GM18861 (cell line): Measurements from ENCODE around the gene PLB1.

Experiments used
- ATAC-seq: cut with Tn5 transposase; IDR thresholded peaks from one replicate; pipeline ENCODE4 v1.9.1; 2021; ENCODE audit not compliant: unreplicated experiment

PLB1 gene

DNA sequence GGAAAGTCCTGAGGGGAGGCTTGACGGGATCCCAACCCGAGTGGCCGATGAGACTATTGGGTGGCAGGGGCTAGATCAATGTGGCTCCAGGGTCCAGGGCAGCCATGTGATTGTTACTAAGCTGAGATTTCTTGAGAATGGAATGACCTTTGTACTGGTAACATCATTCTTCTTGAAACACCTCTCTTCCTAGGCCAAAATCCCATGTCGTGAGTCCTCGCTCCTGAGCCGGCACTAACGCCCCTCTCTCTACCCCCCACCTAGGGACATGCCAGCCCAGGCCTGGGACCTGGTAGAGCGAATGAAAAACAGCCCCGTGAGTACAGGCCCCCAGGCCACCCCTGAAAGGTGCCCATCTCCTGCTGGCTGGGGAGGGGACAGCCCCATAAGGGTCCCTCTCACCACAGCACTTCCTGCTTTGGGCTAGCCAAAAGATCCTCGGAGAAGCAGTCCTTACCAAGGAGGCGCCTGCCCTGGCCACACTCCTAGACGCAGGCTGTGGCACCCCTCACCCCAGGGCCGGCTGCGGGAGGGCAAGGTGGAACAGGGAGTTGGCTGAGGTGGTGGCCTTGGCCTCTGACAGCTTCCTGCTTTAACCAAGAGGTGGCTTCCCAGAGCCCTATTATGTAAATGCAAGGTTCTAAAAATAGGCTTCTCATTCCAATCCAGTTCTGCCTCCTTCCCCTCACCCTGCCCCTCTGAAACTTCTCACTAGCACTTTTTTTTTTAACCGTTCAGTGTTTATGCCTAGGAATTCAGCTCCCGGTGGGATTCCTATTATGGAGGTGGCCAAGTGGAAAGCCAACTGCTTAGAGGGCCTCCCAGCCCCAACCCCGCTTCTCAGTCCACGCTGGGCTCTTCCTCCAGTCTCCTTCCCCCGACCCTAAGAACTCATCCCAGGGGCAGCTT, 129.2 kb downstream of the PLB1 start:
- ATAC-seq, result no peak

DNA sequence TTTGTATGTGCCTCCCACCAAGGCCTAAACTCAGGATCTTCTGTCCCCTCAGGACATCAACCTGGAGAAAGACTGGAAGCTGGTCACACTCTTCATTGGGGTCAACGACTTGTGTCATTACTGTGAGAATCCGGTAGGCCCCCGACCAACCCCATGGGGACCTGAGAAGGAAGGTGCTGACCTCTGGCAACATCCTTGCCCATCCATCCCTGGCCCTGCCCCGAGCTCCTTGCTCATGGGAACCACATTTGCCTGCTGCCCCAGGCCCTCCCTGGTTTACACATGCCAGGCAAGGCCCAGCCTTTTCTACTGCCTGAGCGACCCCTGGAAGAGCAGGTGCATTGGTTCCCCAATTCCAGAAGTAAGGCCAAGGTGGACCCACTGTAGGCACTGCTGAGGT, 130.5 kb downstream of the PLB1 start:
- no peak for ATAC-seq

DNA sequence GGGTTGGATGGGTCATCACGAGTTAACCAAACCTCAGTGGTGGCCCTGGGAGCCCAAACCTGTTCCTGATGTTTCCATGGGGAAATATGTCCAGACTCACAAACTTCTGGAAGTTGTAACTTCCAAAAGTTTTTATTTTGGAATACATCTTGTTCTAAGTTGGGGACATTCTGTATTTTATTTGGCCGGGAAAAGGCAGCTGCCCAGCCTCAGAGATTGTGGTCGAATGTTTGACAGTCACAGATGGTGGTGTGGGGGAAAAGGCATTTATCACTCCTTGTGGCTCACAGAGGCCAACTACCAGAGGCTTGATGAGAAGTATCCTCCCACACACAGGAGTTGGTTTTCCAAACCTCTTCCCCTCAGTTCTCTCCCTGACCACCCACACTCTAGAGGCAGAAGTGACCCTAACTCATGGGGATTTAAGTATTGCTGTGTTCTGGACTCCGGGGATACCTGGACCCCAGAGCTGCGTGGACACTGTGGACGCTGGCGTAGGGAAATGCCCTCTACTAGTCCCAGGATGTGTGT, 131.1 kb downstream of the PLB1 start:
- no peak for ATAC-seq

DNA sequence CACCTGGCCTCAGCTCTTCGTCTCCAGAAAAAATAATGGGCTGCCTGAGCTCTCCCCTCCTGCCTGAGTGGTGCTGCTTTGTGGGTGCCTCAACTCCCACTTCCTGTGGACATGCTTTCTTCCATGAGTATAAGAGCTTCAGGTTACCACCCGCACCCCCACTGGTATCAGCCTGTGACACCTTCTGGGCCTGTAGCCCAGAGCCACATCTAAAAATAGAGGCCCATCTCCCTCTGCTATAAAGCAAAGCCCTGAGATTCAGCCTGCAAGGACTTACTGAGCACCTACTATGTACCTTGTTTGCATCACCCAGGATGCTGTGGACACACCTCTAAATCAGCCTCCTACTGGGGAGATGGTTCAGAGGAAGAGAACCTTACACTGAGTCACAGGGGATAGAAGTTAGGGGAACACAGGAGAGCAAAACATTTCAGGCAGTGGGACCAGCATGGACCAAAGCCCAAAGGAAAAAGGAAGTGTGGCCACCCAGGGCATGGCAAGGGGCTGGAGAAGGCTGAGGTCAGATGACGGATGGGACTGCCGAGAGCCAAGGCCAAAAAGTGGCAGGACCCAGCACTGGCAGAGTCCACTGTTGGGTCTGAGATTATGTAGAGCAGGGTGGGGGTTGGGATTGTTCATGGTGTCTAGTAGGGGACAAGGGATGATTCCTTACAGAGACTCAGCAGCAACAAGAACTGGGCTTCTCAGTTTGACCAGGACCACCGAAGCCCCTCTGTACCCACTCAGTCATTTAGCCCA, 132.0 kb downstream of the PLB1 start:
- ATAC-seq, result no peak

DNA sequence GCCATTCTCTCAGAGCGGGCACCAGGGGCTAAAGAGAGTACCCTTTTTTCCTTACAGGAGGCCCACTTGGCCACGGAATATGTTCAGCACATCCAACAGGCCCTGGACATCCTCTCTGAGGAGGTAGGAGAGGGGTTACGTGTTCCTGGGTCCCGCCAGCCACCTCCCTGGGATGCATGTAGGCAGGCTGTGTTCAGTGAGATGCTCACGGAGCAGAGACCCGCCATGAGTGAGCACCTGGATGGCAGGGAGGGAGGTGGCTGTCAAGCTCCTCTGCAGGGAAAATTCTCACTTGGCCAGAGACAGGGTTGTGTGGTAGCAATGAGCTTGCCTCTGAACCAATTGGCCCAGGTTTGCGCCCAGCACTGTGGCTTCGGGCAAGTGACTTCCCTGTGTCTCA, 132.6 kb downstream of the PLB1 start:
- ATAC-seq, result no peak

DNA sequence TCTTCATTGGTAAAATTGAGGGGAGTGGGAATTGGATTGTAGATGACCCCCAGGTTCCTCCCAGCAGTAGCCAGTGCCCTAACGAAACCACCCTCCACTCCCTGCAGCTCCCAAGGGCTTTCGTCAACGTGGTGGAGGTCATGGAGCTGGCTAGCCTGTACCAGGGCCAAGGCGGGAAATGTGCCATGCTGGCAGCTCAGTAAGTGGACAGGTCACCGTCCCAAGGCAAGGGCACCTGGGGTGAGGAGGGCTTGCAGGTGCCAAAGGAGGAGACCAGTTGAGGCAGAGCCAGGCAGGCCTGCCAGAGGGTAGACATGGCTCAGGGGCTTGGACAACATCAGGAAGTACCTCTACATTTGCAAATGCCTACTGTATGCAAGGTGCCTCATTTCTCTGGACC, 133.1 kb downstream of the PLB1 start:
- ATAC-seq, result no peak

DNA sequence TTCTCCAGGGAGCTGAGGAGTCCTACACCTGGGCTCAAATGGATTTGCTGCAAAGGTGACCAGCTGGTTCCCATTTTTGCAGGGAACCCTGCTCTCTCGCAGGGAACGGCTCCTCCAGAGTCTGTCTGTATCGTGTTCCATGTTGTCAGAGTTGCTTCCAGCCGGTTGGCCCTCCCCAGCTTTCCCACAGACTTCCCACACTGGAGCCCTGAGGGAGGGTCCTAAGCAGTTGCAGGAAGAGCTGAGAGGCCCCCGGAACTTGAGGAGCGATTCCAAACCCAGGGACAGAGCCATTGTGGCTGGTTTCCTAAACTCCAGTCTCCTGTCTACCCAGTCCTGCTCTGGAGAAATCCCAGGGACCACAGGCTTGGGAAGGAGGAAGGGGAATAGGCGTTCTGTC, 134.1 kb downstream of the PLB1 start:
- ATAC-seq, result no peak

DNA sequence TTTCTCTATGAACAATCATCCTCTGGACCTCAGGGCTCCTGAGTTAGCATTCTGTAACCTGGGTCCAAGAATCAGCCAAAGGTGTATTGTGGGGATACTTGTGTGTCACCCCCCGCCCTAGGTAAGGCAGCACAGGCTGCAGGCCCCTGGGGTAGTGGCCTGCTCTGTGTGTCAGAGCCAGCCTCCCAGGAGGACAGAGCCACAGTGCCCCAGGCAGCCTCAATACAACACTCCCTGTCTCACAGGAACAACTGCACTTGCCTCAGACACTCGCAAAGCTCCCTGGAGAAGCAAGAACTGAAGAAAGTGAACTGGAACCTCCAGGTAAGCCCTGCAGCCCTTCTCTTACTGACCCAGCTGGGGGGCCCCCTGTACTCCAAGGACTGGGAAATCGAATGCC, 134.5 kb downstream of the PLB1 start:
- ATAC-seq, result no peak

DNA sequence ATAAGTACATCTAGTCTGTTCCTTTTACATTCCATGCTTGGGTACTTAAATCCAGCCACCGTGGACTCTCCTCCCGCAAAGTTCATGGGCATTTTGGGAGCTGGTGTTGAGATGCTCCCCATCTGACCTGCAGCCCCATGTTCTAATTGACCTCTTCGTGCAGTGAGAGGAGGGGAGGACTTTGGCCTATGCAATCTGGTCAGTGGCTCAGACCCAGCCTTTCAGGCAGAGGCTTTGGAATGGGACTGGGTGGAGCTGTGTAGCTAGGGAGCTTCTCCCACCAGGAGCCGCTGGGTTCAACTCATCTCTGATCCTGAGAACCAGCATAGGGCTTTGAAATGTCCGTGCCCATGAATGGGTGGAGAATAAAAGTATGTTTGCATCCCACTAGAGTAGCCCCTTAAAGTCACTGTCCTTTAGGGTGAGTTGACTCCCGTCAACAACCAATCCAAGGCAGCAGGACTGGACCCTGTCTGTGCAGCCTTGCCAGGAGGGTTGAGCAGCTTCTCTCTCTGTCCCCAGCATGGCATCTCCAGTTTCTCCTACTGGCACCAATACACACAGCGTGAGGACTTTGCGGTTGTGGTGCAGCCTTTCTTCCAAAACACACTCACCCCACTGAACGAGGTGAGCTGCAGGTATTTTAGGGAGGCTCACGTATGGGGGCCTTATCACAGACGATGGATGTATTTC, 135.8 kb downstream of the PLB1 start:
- ATAC-seq, result no peak

DNA sequence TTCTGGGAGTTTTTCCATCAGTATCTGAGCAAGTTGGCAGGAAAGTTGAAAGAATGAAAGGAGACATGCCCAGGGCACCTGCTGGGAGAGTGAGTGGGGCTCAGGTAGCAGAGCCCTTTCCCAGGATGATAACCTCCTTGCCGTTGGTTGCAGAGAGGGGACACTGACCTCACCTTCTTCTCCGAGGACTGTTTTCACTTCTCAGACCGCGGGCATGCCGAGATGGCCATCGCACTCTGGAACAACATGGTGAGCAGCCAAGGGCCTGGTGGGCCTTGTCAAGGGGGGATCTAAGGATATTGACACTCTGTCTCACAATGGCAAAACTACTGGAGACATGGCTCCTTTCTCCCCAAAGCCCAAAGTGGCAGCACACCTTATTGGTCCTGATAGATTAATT, 136.9 kb downstream of the PLB1 start:
- ATAC-seq, result no peak

DNA sequence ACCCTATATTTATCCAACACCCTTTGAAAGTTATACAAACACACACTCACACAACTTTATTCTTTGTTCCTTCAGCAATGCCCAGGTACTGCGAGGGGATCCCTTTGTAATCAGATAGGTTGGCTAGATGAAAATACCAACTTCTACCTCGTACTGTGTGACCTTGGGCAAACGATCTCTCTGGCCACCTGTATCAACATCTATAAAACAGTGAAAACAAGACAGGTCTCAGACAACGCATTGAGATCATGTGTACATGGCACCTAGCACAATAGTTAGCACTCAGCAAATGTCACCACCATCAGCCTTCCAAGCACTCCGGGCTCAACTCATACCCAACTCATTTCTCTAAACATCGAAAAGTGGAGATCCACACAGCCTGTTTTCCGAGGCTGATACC, 137.3 kb downstream of the PLB1 start:
- ATAC-seq, result no peak

DNA sequence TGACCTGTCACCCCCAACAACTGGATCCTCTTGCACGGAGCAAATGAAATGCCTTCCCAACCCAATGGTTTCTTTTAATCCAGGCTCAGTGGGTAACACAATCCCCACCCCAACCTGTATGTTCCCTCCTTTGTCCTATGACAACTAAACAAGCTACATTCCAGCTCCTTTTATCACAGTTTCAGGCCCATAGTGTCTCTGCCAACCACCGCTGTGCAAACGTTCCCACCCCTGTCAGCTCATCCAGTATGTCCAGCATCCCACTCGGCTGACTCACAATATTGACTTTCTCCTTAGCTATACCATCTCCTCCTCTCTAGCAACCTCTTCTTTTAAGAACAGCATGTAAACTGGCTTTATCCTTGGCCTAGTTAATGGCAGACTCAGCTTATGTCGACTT, 137.9 kb downstream of the PLB1 start:
- ATAC-seq, result no peak

DNA sequence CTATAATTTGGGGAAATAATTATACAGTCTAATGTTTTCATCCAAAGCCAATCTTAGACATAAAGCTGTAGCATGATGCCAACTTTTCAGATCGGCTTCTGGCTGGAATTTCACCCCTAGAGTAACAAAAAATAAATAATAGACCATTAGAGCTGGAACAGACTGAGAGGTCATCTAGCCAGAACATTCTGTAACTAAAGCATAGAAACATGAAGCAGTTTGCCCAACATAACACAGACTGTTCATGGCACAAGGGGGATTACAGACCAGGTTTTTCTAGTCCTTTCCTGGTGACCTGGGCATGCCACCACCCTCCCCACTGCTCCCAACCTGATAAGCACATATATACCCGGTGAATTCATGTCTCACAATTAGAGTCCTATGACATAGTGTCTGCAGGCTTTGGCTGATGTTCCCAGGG, 139.3 kb downstream of the PLB1 start:
- no peak for ATAC-seq

DNA sequence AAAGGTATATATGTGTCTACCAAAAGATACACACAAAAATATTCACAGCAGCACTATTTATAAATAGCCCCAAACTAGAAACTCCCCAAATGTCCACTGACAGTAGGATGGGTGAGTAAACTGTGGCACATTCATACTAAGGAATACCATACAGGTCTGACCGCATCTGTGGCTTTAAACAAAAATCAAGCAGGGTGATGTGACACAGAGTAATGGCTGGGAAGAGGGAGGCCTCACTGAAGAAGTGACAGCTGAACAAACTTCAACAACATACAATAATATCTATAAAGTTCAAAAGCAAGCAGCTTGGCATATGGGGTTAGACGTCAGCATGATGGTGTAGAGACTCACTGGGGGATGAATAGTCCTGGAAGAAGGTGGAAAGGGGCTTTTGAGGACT, 140.6 kb downstream of the PLB1 start:
- ATAC-seq, result no peak

DNA sequence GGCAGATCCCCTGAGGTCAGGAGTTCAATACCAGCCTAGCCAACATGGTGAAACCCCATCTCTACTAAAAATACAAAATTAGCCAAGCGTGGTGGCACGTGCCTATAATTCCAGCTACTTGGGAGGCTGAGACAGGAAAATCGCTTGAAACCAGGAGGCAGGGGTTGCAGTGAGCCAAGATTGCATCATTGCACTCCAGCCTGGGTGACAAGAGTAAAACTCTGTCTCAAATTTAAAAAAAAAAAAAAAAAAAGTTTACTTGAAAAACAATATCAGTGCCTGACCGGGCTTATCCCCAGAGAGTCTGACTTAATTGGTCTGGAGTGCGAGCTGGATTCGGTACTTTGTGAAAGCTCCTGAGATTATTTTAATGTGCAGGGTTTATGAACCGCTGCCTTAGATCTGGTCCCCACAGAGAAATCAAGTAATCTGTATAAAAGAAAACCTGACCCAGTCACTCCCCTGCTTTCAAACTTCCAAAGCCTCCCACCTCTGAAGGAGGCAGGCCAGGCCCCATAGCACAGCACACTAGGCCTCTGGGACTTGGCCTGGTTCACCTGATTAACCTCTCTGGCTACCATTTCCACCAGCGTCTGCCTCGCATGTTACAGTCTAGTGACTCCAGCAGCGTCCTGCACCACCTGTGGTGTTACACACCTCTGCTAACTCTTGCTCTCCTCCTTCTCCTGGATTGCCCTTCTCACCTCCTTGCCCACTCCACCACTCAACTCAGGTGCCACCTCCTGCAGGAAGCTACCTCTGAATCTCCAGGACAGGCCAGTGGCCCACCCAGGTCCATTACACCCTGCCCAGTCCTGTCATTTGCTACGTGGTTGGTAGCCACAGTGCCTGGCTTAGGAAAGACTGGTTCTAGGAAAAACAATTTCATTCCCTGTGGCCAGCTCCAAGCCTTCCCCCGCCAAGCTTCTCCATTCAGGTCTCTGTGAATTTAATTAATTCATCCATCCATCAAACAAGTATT, 141.5 kb downstream of the PLB1 start:
- ATAC-seq, result no peak

DNA sequence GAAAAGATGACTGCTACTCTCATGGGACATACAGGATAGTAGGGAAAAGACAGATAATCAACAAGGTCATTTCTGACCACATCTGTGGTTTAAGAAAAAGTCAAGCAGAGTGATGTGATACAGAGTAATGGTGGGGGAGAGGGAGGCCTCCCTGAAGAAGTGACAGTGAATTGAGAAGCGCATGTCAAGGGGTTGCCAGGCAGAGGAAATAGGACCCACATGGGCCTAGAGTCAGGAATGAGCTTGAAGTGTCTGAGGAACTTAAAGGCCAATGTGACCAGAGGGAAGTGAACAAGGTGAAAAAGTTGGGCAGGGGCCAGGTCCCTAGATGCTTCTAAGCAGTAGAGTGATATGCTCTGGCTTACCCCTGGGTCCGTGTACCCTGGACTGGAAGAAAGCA, 142.2 kb downstream of the PLB1 start:
- ATAC-seq, result no peak

DNA sequence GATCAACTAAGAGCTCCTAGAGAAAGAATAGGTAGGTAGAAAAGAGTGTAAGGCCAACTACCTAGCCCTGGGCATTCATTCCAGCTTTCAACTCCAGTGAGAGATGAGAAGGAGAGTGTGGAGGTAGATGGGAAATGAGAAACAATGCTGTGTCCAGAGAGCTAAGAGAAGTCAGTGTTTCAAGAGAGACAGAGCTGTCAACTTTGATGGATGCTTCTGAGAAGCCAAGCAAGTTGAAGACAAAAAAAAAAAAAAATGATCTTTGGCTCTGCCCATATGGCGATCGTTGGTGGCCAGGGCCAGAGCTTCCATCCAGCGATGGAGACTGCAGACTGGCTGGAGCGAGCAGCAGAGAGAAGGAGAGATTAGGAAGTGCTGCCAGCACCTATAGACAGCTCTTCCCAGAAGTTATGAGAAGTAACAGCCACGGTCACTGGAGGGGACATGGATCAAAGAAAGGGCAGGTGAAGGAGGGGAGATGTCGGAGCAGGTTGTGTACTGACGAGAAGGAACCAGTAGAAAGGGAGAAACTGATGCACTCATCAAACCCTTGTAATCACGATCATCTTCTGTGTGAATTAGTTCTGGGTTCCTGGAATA, 143.3 kb downstream of the PLB1 start:
- no peak for ATAC-seq

DNA sequence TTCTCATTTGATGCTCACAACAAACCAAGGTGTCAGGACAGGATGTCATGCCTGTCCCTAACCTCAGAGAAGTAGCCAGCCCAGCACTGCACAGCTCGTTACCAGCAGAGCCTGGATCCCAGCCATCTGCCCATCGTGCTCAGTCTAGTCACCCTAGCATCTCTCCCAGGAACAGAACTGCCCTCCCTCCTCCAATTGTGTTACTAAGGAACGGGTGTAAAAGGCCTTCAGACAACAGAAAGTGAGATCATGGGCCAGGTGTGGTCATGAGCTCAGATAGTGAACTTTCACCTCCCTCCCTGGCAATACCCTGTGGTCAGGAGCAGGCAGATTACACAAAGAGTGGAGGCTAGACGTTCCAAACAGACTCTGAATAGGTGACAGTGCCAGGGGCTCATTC, 144.0 kb downstream of the PLB1 start:
- no peak for ATAC-seq

DNA sequence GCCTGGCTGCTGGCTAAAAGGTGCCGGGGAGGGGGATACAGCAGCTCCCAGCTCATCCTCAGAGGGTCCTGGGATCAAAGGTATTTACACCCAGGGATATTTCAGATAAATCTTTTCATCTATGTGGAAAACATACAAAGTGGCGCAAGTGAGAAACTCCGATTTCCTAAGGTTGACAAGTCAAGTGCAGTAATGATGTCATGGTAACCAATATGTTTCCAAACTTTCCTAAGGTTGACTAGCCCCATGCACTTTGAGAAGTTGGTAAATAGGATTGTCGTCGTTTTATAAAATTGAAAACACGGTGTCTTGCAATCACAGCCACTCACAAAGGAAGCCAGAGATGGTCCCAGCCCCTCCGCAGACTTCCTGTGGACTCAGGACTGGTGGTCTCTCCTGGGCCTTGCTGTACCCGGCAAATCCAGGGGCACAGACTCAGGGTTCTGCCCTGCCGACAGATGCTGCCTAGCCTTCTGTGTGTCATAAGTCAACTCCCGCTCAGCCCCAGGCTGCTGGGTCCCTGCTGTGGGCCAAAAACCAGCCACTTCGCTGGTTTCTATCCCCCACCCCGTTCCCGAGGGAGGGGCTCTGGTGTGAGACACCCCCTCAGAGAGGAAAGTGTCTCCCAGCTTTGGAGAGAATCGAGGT, 144.5 kb downstream of the PLB1 start:
- no peak for ATAC-seq
